Measurements from ENCODE around the gene CASK.

DNA sequence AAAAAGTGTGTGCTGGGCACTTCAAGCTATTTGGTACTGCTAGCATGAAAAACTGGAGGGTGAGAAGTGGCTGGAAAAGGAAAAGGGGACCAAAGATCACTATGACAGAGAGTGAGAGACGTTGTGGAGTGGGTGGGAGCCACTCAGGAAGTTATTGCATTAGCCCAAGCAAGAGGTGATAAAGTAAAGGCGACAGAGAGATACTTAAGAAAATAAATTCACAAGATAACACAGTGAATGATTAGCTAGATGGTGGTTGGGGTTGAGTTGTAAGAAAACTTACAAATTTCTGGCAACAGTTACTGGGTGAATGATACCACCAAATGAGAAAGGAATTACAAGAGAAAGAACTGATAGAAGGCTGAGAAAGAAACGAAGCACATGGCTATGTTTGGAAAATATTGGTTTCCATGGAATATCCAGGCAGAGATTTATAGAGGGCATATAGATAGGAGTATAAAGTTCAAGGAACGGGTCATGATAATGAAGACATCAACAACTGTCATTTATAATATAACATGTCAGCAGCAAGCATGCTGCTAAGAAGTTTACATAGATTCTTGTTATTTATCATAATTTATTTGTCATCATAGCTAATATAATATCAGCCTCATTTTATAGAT, 60.7 kb downstream of the CASK start:
- TF ChIP-seq, protein P1, sequence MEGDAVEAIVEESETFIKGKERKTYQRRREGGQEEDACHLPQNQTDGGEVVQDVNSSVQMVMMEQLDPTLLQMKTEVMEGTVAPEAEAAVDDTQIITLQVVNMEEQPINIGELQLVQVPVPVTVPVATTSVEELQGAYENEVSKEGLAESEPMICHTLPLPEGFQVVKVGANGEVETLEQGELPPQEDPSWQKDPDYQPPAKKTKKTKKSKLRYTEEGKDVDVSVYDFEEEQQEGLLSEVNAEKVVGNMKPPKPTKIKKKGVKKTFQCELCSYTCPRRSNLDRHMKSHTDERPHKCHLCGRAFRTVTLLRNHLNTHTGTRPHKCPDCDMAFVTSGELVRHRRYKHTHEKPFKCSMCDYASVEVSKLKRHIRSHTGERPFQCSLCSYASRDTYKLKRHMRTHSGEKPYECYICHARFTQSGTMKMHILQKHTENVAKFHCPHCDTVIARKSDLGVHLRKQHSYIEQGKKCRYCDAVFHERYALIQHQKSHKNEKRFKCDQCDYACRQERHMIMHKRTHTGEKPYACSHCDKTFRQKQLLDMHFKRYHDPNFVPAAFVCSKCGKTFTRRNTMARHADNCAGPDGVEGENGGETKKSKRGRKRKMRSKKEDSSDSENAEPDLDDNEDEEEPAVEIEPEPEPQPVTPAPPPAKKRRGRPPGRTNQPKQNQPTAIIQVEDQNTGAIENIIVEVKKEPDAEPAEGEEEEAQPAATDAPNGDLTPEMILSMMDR (IDR thresholded peaks at IDR 0.05; ENCODE audit: low read depth, low read length, missing input control), result no peak
- TF ChIP-seq SP1 (IDR thresholded peaks at IDR 0.05), result no peak
- TF ChIP-seq GABPA (IDR thresholded peaks at IDR 0.05 in 1 of 2, conservative IDR thresholded peaks at IDR 0.05 in 1 of 2), result no peak
